Measurements from ENCODE around the gene ASB16. TPM values are rescaled to one million over a fixed set of nuclear protein-coding genes. Genes with fewer than 3 reads are reported as not detected.
"Not testable (repeated sequence)": the region's sequence is repeated elsewhere in the genome, so short reads cannot be mapped to it uniquely, and the experiment has no call there.

The ASB16 gene
- total RNA-seq, 1 donor from 2014 or later, result not detected

GRCh38 chr17:44146375-44147346 lies 23.8 kb upstream of the ASB16 start:
- Histone ChIP-seq H3K4me2 (no peak overlapping the region), H3K27me3 (no peaks in the 10 kb centered on the region), H4K20me1 (ENCODE audit: low read depth) (no peaks in the 10 kb centered on the region), H3K4me1 (peaks cover 6% of the 10 kb centered on the region), H3K36me3 (no peaks in the 10 kb centered on the region), H3F3A (ENCODE audit: low read depth) (peaks cover 10% of the 10 kb centered on the region), H2AFZ (replicated peaks) (no peak overlapping the region), H3K9me3 (ENCODE audit: low read depth) (no peaks in the 10 kb centered on the region), H3K79me2 (ENCODE audit: low read depth) (peaks cover 42% of the 10 kb centered on the region), H3K9ac (no peak overlapping the region), H3K27ac (no peak overlapping the region), H3K4me3 (no peak overlapping the region)
- Mint-ChIP-seq H3K4me1 (peaks cover 6% of the 10 kb centered on the region), H3K36me3 (peaks cover 17% of the 10 kb centered on the region), H3K27me3 (ENCODE audit: insufficient read depth, low read depth) (peaks cover 2% of the 10 kb centered on the region), H3K9me3 (no peaks in the 10 kb centered on the region), H3K27ac (peak overlapping the region; percentile 25), H3K4me3 (no peak overlapping the region)
- no peak for TF ChIP-seq CTCF (IDR thresholded peaks at IDR 0.05)
- no peak for TF ChIP-seq EZH2 (IDR thresholded peaks at IDR 0.05)
- no peak for TF ChIP-seq EZH2phosphoT487 (IDR thresholded peaks at IDR 0.05)
- no peak for DNase-seq (ENCODE audit: low spot score)

- no peak for DNase-seq (ENCODE audit: low spot score)
- Histone ChIP-seq H4K20me1 (ENCODE audit: low read depth) (no peaks in the 10 kb centered on the region), H3K27me3 (no peaks in the 10 kb centered on the region), H3K4me3 (no peak overlapping the region), H3K9ac (no peak overlapping the region), H3K79me2 (ENCODE audit: low read depth) (peaks cover 47% of the 10 kb centered on the region), H3K36me3 (no peaks in the 10 kb centered on the region), H3K27ac (no peak overlapping the region), H3K4me1 (peaks cover 2% of the 10 kb centered on the region), H2AFZ (replicated peaks) (no peak overlapping the region), H3F3A (ENCODE audit: low read depth) (no peaks in the 10 kb centered on the region), H3K4me2 (no peak overlapping the region), H3K9me3 (ENCODE audit: low read depth) (no peaks in the 10 kb centered on the region)
- H3K27ac Mint-ChIP-seq, result no peak overlapping the region
- TF ChIP-seq CTCF (IDR thresholded peaks at IDR 0.05) (no peak), EZH2 (IDR thresholded peaks at IDR 0.05) (no peak), EZH2phosphoT487 (IDR thresholded peaks at IDR 0.05) (no peak)
- H3K4me1 Mint-ChIP-seq, result peaks cover 2% of the 10 kb centered on the region
- H3K27me3 Mint-ChIP-seq (ENCODE audit: insufficient read depth, low read depth), result no peaks in the 10 kb centered on the region
- no peak overlapping the region for H3K4me3 Mint-ChIP-seq
- H3K9me3 Mint-ChIP-seq, result no peaks in the 10 kb centered on the region
- peaks cover 18% of the 10 kb centered on the region for H3K36me3 Mint-ChIP-seq
These were observed 22.7 kb upstream of the ASB16 start for GRCh38 chr17:44147812-44148211.

GRCh38 chr17:44149066-44149465 lies 21.4 kb upstream of the ASB16 start:
- not testable (repeated sequence) for H4K20me1 ChIP-seq (ENCODE audit: low read depth); H3K9me3 ChIP-seq (ENCODE audit: low read depth); DNase-seq (ENCODE audit: low spot score); H3K4me3 ChIP-seq; H3K27me3 ChIP-seq; H3K27me3 Mint-ChIP-seq (ENCODE audit: insufficient read depth, low read depth); H2AFZ ChIP-seq (replicated peaks); H3K9me3 Mint-ChIP-seq; H3F3A ChIP-seq (ENCODE audit: low read depth); H3K27ac ChIP-seq; H3K4me1 Mint-ChIP-seq; H3K36me3 ChIP-seq; H3K4me1 ChIP-seq; H3K9ac ChIP-seq; H3K4me3 Mint-ChIP-seq; H3K27ac Mint-ChIP-seq; H3K4me2 ChIP-seq
- peaks cover 20% of the 10 kb centered on the region for H3K36me3 Mint-ChIP-seq
- peaks cover 39% of the 10 kb centered on the region for H3K79me2 ChIP-seq (ENCODE audit: low read depth)

- Histone ChIP-seq H3K36me3 (no peaks in the 10 kb centered on the region), H4K20me1 (ENCODE audit: low read depth) (no peaks in the 10 kb centered on the region), H3K9ac (no peak overlapping the region), H3F3A (ENCODE audit: low read depth) (no peaks in the 10 kb centered on the region), H3K9me3 (ENCODE audit: low read depth) (no peaks in the 10 kb centered on the region), H3K27ac (no peak overlapping the region), H3K4me1 (no peaks in the 10 kb centered on the region), H3K27me3 (no peaks in the 10 kb centered on the region), H3K4me3 (no peak overlapping the region), H3K4me2 (no peak overlapping the region), H2AFZ (replicated peaks) (no peak overlapping the region), H3K79me2 (ENCODE audit: low read depth) (peaks cover 31% of the 10 kb centered on the region)
- DNase-seq (ENCODE audit: low spot score), result no peak
- no peak overlapping the region for H3K4me3 Mint-ChIP-seq
- no peak for TF ChIP-seq EZH2phosphoT487 (IDR thresholded peaks at IDR 0.05)
- no peak for TF ChIP-seq EZH2 (IDR thresholded peaks at IDR 0.05)
- no peak for TF ChIP-seq CTCF (IDR thresholded peaks at IDR 0.05)
- no peaks in the 10 kb centered on the region for H3K9me3 Mint-ChIP-seq
- H3K27ac Mint-ChIP-seq, result peak overlapping the region; percentile 81
- no peaks in the 10 kb centered on the region for H3K4me1 Mint-ChIP-seq
- no peaks in the 10 kb centered on the region for H3K27me3 Mint-ChIP-seq (ENCODE audit: insufficient read depth, low read depth)
- H3K36me3 Mint-ChIP-seq, result peaks cover 20% of the 10 kb centered on the region
These were observed 20.7 kb upstream of the ASB16 start for GRCh38 chr17:44149750-44150329.

All from neural progenitor cell (in vitro differentiated cells).